Motor neuron (in vitro differentiated cells): ENCODE results near the gene PARD3. TPM values are rescaled to one million over a fixed set of nuclear protein-coding genes. Genes with fewer than 3 reads are reported as not detected.

ENCODE experiments used
- ATAC-seq, 8 experiments: fragments of 200-7000 bp; cut with Tn5 transposase; replicated peaks in 6 of 8; 2 replicates each; pipeline ENCODE4 v1.8.0; 2021; ENCODE audit warnings: mild to moderate bottlenecking in 8 of 8, moderate library complexity in 8 of 8
- H3K27ac ChIP-seq, 2 donors: fragments of 250-450 bp; sonication (Bioruptor Pico); 2 replicates each; pipeline ENCODE4 v1.9.0; 2021; ENCODE audit warnings: antibody characterized with exemption in 2 of 2, mild to moderate bottlenecking in 2 of 2, moderate library complexity in 1 of 2
- H3K4me1 ChIP-seq, 2 donors: fragments of 250-450 bp; sonication (Bioruptor Pico); replicated peaks in 1 of 2; 2 replicates each; pipeline ENCODE4 v1.6.1; 2021; ENCODE audit warnings: antibody characterized with exemption in 2 of 2, mild to moderate bottlenecking in 2 of 2, moderate library complexity in 1 of 2
- H3K4me3 ChIP-seq, 5 donors: fragments of 250-450 bp; sonication (Bioruptor Pico); 2 replicates each; pipeline ENCODE4 v1.9.0; 2021; ENCODE audit warnings: antibody characterized with exemption in 5 of 5, mild to moderate bottlenecking in 5 of 5, moderate library complexity in 4 of 5
- WGBS, 10 experiments: fragments of 450-650 bp; shearing (Covaris generic); methylation state at CpG; one replicate each; pipeline ENCODE4 v1.0.0; 2022; 5-methylcytosine and 5-hydroxymethylcytosine counted together
- in situ Hi-C, 9 experiments: fragments of 400-800 bp; cut with MboI; loops; one replicate each; pipeline ENCODE4 v1.15.0; 2021; ENCODE audit warnings: low sequenced_read_pairs in 9 of 9, low pct_unique_long_range_greater_than_20kb in 2 of 9; ENCODE audit not compliant: unreplicated experiment in 9 of 9
- total RNA-seq, 8 experiments: library from RNA; unstranded; fragments of 300-600 nt; gene quantifications; 2 replicates each; pipeline versions ENCODE4 v1.2.3 to v1.2.4, GENCODE V29; 2022

The PARD3 gene
- total RNA-seq, 8 experiments from 2014 or later: 21.5 to 154 (median 34.0) TPM

GRCh38 chr10:34098821-34099567 lies 716.1 kb downstream of the PARD3 start:
- in situ Hi-C loops: no loop called here
- H3K4me3 ChIP-seq: no peak overlapping the region
- ATAC-seq: no peak
- WGBS, 10 experiments: 47 to 100% (median 79%) methylated on average over 1 to 8 of the region's 8 CpGs; no CpG with 5 or more reads in 1 of the 10 experiments
- H3K27ac ChIP-seq: no peak overlapping the region
- H3K4me1 ChIP-seq: no peaks in the 10 kb centered on the region

- no peak overlapping the region for H3K4me3 ChIP-seq
- no peaks in the 10 kb centered on the region for H3K4me1 ChIP-seq
- ATAC-seq: no peak
- H3K27ac ChIP-seq: no peak overlapping the region
- in situ Hi-C loops: no loop called here
These were observed 717.4 kb downstream of the PARD3 start for GRCh38 chr10:34097682-34098081.

GRCh38 chr10:34094961-34095360 lies 720.1 kb downstream of the PARD3 start:
- no peak overlapping the region for H3K4me3 ChIP-seq
- no peaks in the 10 kb centered on the region for H3K4me1 ChIP-seq
- no peak for ATAC-seq
- in situ Hi-C loops: no loop called here
- H3K27ac ChIP-seq: no peak overlapping the region

- Histone ChIP-seq H3K27ac (no peak overlapping the region), H3K4me3 (no peak overlapping the region), H3K4me1 (no peaks in the 10 kb centered on the region)
- no peak for ATAC-seq
- in situ Hi-C loops: no loop called here
- 80 to 100% (median 89%) methylated on average over 1 to 4 of the region's 7 CpGs; no CpG with 5 or more reads in 2 of the 10 experiments for WGBS, 10 experiments
These were observed 720.9 kb downstream of the PARD3 start for GRCh38 chr10:34094146-34094696.

- Histone ChIP-seq H3K27ac (no peak overlapping the region), H3K4me1 (no peaks in the 10 kb centered on the region), H3K4me3 (no peak overlapping the region)
- in situ Hi-C loops: no loop called here
- 86 to 100% (median 95%) methylated on average over 1 of the region's 1 CpG; no CpG with 5 or more reads in 6 of the 10 experiments for WGBS, 10 experiments
- ATAC-seq: no peak
These were observed 722.2 kb downstream of the PARD3 start for GRCh38 chr10:34092891-34093290.

GRCh38 chr10:34091635-34092195 lies 723.4 kb downstream of the PARD3 start:
- Histone ChIP-seq H3K4me3 (no peak overlapping the region), H3K27ac (no peak overlapping the region), H3K4me1 (no peaks in the 10 kb centered on the region)
- 63 to 100% (median 90%) methylated on average over 2 to 5 of the region's 6 CpGs; no CpG with 5 or more reads in 5 of the 10 experiments for WGBS, 10 experiments
- in situ Hi-C loops: no loop called here
- peak in 2 of 8 experiments; percentile 86 to 89 for ATAC-seq

GRCh38 chr10:34089253-34089652 lies 725.8 kb downstream of the PARD3 start:
- WGBS, 10 experiments: 61 to 100% (median 90%) methylated on average over 1 to 6 of the region's 6 CpGs; no CpG with 5 or more reads in 2 of the 10 experiments
- in situ Hi-C loops: no loop called here
- no peaks in the 10 kb centered on the region for H3K4me1 ChIP-seq
- no peak overlapping the region for H3K4me3 ChIP-seq
- no peak overlapping the region for H3K27ac ChIP-seq
- no peak for ATAC-seq

- 60 to 100% (median 90%) methylated on average over 1 to 7 of the region's 9 CpGs; no CpG with 5 or more reads in 3 of the 10 experiments for WGBS, 10 experiments
- in situ Hi-C loops: no loop called here
- H3K4me3 ChIP-seq: no peak overlapping the region
- ATAC-seq: no peak
- H3K4me1 ChIP-seq: no peaks in the 10 kb centered on the region
- H3K27ac ChIP-seq: no peak overlapping the region
These were observed 726.8 kb downstream of the PARD3 start for GRCh38 chr10:34088208-34088794.

GRCh38 chr10:34087095-34087418 lies 728.0 kb downstream of the PARD3 start:
- in situ Hi-C loops: no loop called here
- ATAC-seq: no peak

GRCh38 chr10:34083567-34083966 lies 731.5 kb downstream of the PARD3 start:
- Histone ChIP-seq H3K4me3 (no peak overlapping the region), H3K4me1 (peaks cover 0 to 7% of the 10 kb centered on the region in 2 donors), H3K27ac (no peak overlapping the region)
- 44 to 100% (median 93%) methylated on average over 1 to 2 of the region's 2 CpGs; no CpG with 5 or more reads in 3 of the 10 experiments for WGBS, 10 experiments
- in situ Hi-C loops: no loop called here
- ATAC-seq: no peak

More at GRCh38 chr10:34087095-34087418, 728.0 kb downstream of the PARD3 start:
- 40 to 100% (median 80%) methylated on average over 1 to 3 of the region's 3 CpGs; no CpG with 5 or more reads in 3 of the 10 experiments for WGBS, 10 experiments
- Histone ChIP-seq H3K4me1 (no peaks in the 10 kb centered on the region), H3K4me3 (no peak overlapping the region), H3K27ac (no peak overlapping the region)

GRCh38 chr10:34081948-34082347 lies 733.1 kb downstream of the PARD3 start:
- Histone ChIP-seq H3K4me1 (peaks cover 0 to 17% of the 10 kb centered on the region in 2 donors), H3K27ac (no peak overlapping the region), H3K4me3 (no peak overlapping the region)
- no peak for ATAC-seq
- in situ Hi-C loops: no loop called here
- 80 to 100% (median 90%) methylated on average over 1 to 8 of the region's 11 CpGs; no CpG with 5 or more reads in 2 of the 10 experiments for WGBS, 10 experiments

GRCh38 chr10:34081347-34081743 lies 733.8 kb downstream of the PARD3 start:
- H3K4me1 ChIP-seq: peaks cover 0 to 17% of the 10 kb centered on the region in 2 donors
- no peak overlapping the region for H3K4me3 ChIP-seq
- in situ Hi-C loops: no loop called here
- no peak for ATAC-seq
- WGBS, 10 experiments: 20 to 100% (median 80%) methylated on average over 1 to 5 of the region's 6 CpGs; no CpG with 5 or more reads in 3 of the 10 experiments
- H3K27ac ChIP-seq: no peak overlapping the region
